ENCODE measurements around the gene PARVG. TPM values are rescaled to one million over a fixed set of nuclear protein-coding genes. Genes with fewer than 3 reads are reported as not detected.

Gene PARVG
- polyA plus RNA-seq, 2 of the 4 experiments (the other 2 are of a cell fraction) = not detected

GRCh38 chr22:44215287-44215686 lies 34.6 kb downstream of the PARVG start:
- Histone ChIP-seq H3K4me1 (no peaks in the 10 kb centered on the region), H3K9me3 (no peaks in the 10 kb centered on the region), H3K27ac (no peak overlapping the region), H3K4me2 (no peak overlapping the region), H3K4me3 (no peak overlapping the region)
- DNase-seq (ENCODE audit: low read depth in 1 of 2, low spot score in 1 of 2) = no peak
- no peak for FAIRE-seq
- ChIA-PET POLR2A (no interaction called here), CTCF (no interaction called here)
- 49% methylated on average over 3 of the region's 4 CpGs for WGBS (ENCODE audit: missing lambda C conversion rate)
- no peak for ATAC-seq
- TF ChIP-seq BCL3 (IDR thresholded peaks at IDR 0.05) (no peak), CEBPB (IDR thresholded peaks at IDR 0.05) (no peak), REST (IDR thresholded peaks at IDR 0.05) (no peak), JUNB (IDR thresholded peaks at IDR 0.05) (no peak), CTCF (IDR thresholded peaks at IDR 0.05) (no peak), RAD21 (conservative IDR thresholded peaks at IDR 0.05 in 1 of 2, IDR thresholded peaks at IDR 0.05 in 1 of 2) (no peak), CHD4 (IDR thresholded peaks at IDR 0.05; ENCODE audit: borderline replicate concordance) (no peak), HES2 (IDR thresholded peaks at IDR 0.05) (no peak), NPAS2 (CRISPR knock-in tag; IDR thresholded peaks at IDR 0.05; ENCODE audit: borderline replicate concordance) (no peak), HMGXB4 (CRISPR knock-in tag; IDR thresholded peaks at IDR 0.05; ENCODE audit: borderline replicate concordance) (no peak), RARB (CRISPR knock-in tag; IDR thresholded peaks at IDR 0.05) (no peak), E2F6 (IDR thresholded peaks at IDR 0.05; ENCODE audit: borderline replicate concordance, low read depth) (no peak), POLR2A (IDR thresholded peaks at IDR 0.05; ENCODE audit: low read length) (no peak), KDM5A (IDR thresholded peaks at IDR 0.05) (no peak), CBX2 (IDR thresholded peaks at IDR 0.05; ENCODE audit: borderline replicate concordance, low read depth) (no peak), MYC (IDR thresholded peaks at IDR 0.05; ENCODE audit: borderline replicate concordance, low read length) (no peak)

GRCh38 chr22:44217346-44217745 lies 36.6 kb downstream of the PARVG start:
- 70% methylated on average over 7 of the region's 7 CpGs for WGBS (ENCODE audit: missing lambda C conversion rate)
- no peak overlapping the region for H3K4me2 ChIP-seq
- no peak for ATAC-seq
- POLR2A ChIA-PET = no interaction called here
- CTCF ChIA-PET = interaction anchor here (1.5 kb wide), 1 partner anchor 406 kb away, joined by 5 read pairs; no protein-coding TSS in a partner anchor
- H3K9me3 ChIP-seq = no peaks in the 10 kb centered on the region
- H3K27ac ChIP-seq = no peak overlapping the region
- no peaks in the 10 kb centered on the region for H3K4me1 ChIP-seq
- no peak for DNase-seq (ENCODE audit: low read depth in 1 of 2, low spot score in 1 of 2)
- H3K4me3 ChIP-seq = no peak overlapping the region
- no peak for FAIRE-seq
- TF ChIP-seq KDM5A (IDR thresholded peaks at IDR 0.05) (no peak), HES2 (IDR thresholded peaks at IDR 0.05) (no peak), CHD4 (IDR thresholded peaks at IDR 0.05; ENCODE audit: borderline replicate concordance) (no peak), ZNF302 (CRISPR knock-in tag; IDR thresholded peaks at IDR 0.05) (no peak)

Data from A549 (cell line).